ENCODE measurements around the gene PRDM16. TPM values are rescaled to one million over a fixed set of nuclear protein-coding genes. Genes with fewer than 3 reads are reported as not detected.

The PRDM16 gene
- total RNA-seq, 4 donors from 2014 or later = 0.19 to 1.6 (median 0.36) TPM

GRCh38 chr1:3450202-3450863 lies 381.3 kb downstream of the PRDM16 start:
- H3K9me3 ChIP-seq = peaks cover 3% of the 10 kb centered on the region
- no peak for DNase-seq (ENCODE audit: low spot score in 2 of 2)
- no peak overlapping the region for H3K4me3 ChIP-seq

GRCh38 chr1:3450983-3451382 lies 382.0 kb downstream of the PRDM16 start:
- Histone ChIP-seq H3K27ac (no peak overlapping the region), H3K4me3 (no peak overlapping the region), H3K9me3 (peaks cover 3% of the 10 kb centered on the region), H3K27me3 (peaks cover 29% of the 10 kb centered on the region), H3K36me3 (no peaks in the 10 kb centered on the region), H3K4me1 (peaks cover 20% of the 10 kb centered on the region)
- WGBS = 83% methylated on average over 12 of the region's 12 CpGs
- DNase-seq (ENCODE audit: low spot score in 2 of 2) = no peak
- no peak for TF ChIP-seq POLR2A (IDR thresholded peaks at IDR 0.05)
- no peak for TF ChIP-seq EP300 (IDR thresholded peaks at IDR 0.05)
- TF ChIP-seq POLR2AphosphoS5 (IDR thresholded peaks at IDR 0.05) = no peak
- no peak for TF ChIP-seq CTCF (IDR thresholded peaks at IDR 0.05)

More at GRCh38 chr1:3450202-3450863, 381.3 kb downstream of the PRDM16 start:
- WGBS = 83% methylated on average over 9 of the region's 9 CpGs
- Histone ChIP-seq H3K27me3 (peaks cover 29% of the 10 kb centered on the region), H3K27ac (no peak overlapping the region), H3K36me3 (no peaks in the 10 kb centered on the region), H3K4me1 (peaks cover 20% of the 10 kb centered on the region)
- no peak for TF ChIP-seq EP300 (IDR thresholded peaks at IDR 0.05)
- TF ChIP-seq POLR2A (IDR thresholded peaks at IDR 0.05) = no peak
- no peak for TF ChIP-seq POLR2AphosphoS5 (IDR thresholded peaks at IDR 0.05)
- TF ChIP-seq CTCF (IDR thresholded peaks at IDR 0.05) = no peak

GRCh38 chr1:3451994-3452865 lies 383.2 kb downstream of the PRDM16 start:
- peaks cover 29% of the 10 kb centered on the region for H3K27me3 ChIP-seq
- TF ChIP-seq CTCF (IDR thresholded peaks at IDR 0.05) (no peak), POLR2AphosphoS5 (IDR thresholded peaks at IDR 0.05) (no peak), EP300 (IDR thresholded peaks at IDR 0.05) (no peak), POLR2A (IDR thresholded peaks at IDR 0.05) (no peak)

GRCh38 chr1:3452866-3453175 lies 383.8 kb downstream of the PRDM16 start:
- H3K36me3 ChIP-seq = no peaks in the 10 kb centered on the region
- no peak overlapping the region for H3K27ac ChIP-seq
- no peak overlapping the region for H3K4me3 ChIP-seq
- H3K27me3 ChIP-seq = peaks cover 29% of the 10 kb centered on the region
- H3K9me3 ChIP-seq = peaks cover under 1% of the 10 kb centered on the region
- no peak for DNase-seq (ENCODE audit: low spot score in 2 of 2)
- peaks cover 37% of the 10 kb centered on the region for H3K4me1 ChIP-seq
- TF ChIP-seq CTCF (IDR thresholded peaks at IDR 0.05) = no peak
- WGBS = 21% methylated on average over 4 of the region's 5 CpGs

More at GRCh38 chr1:3451994-3452865, 383.2 kb downstream of the PRDM16 start:
- 51% methylated on average over 5 of the region's 23 CpGs for WGBS
- DNase-seq (ENCODE audit: low spot score in 2 of 2) = no peak
- Histone ChIP-seq H3K27ac (no peak overlapping the region), H3K36me3 (no peaks in the 10 kb centered on the region), H3K4me1 (peaks cover 31% of the 10 kb centered on the region), H3K4me3 (no peak overlapping the region), H3K9me3 (peaks cover 3% of the 10 kb centered on the region)

- Histone ChIP-seq H3K4me3 (no peak overlapping the region), H3K36me3 (no peaks in the 10 kb centered on the region), H3K4me1 (peaks cover 41% of the 10 kb centered on the region), H3K27ac (no peak overlapping the region), H3K9me3 (no peaks in the 10 kb centered on the region), H3K27me3 (peaks cover 29% of the 10 kb centered on the region)
- WGBS = 0% methylated on average over 4 of the region's 18 CpGs
- DNase-seq (ENCODE audit: low spot score in 2 of 2) = peak in 1 of 2 donors; percentile 82
- TF ChIP-seq CTCF (IDR thresholded peaks at IDR 0.05) = peak; percentile 82 to 98
- no peak for TF ChIP-seq POLR2A (IDR thresholded peaks at IDR 0.05)
- TF ChIP-seq POLR2AphosphoS5 (IDR thresholded peaks at IDR 0.05) = no peak
Measured at GRCh38 chr1:3453203-3453761, 384.3 kb downstream of the PRDM16 start.
